Measurements from ENCODE around the gene FAM107B.

FAM107B gene

GRCh38 chr10:14608381-14609001, 166.2 kb downstream of the FAM107B start:
- H3K4me3 ChIP-seq (ENCODE audit: low read depth, low read length), result no peak overlapping the region

GRCh38 chr10:14606633-14607032, 168.1 kb downstream of the FAM107B start:
- Histone ChIP-seq H3K27ac (ENCODE audit: low read depth, low read length) (no peak overlapping the region), H3K9me3 (ENCODE audit: control insufficient read depth, insufficient read depth, low read length) (no peaks in the 10 kb centered on the region), H3K27me3 (ENCODE audit: control insufficient read depth, insufficient read depth, low read length) (peaks cover 26% of the 10 kb centered on the region), H3K4me3 (ENCODE audit: low read depth, low read length) (no peak overlapping the region), H3K4me1 (ENCODE audit: control insufficient read depth, insufficient read depth, low read length) (peaks cover 24% of the 10 kb centered on the region), H3K9ac (ENCODE audit: low read depth, low read length) (no peak overlapping the region), H3K36me3 (ENCODE audit: control insufficient read depth, insufficient read depth, low read length) (no peaks in the 10 kb centered on the region)

More at GRCh38 chr10:14608381-14609001, 166.2 kb downstream of the FAM107B start:
- Histone ChIP-seq H3K27ac (ENCODE audit: low read depth, low read length) (no peak overlapping the region), H3K27me3 (ENCODE audit: control insufficient read depth, insufficient read depth, low read length) (peaks cover 18% of the 10 kb centered on the region), H3K9me3 (ENCODE audit: control insufficient read depth, insufficient read depth, low read length) (no peaks in the 10 kb centered on the region), H3K9ac (ENCODE audit: low read depth, low read length) (no peak overlapping the region), H3K4me1 (ENCODE audit: control insufficient read depth, insufficient read depth, low read length) (peaks cover 5% of the 10 kb centered on the region), H3K36me3 (ENCODE audit: control insufficient read depth, insufficient read depth, low read length) (no peaks in the 10 kb centered on the region)

GRCh38 chr10:14605231-14605925, 169.3 kb downstream of the FAM107B start:
- Histone ChIP-seq H3K4me1 (ENCODE audit: control insufficient read depth, insufficient read depth, low read length) (peaks cover 24% of the 10 kb centered on the region), H3K4me3 (ENCODE audit: low read depth, low read length) (peak overlapping the region; percentile 83), H3K27me3 (ENCODE audit: control insufficient read depth, insufficient read depth, low read length) (peaks cover 26% of the 10 kb centered on the region), H3K27ac (ENCODE audit: low read depth, low read length) (no peak overlapping the region), H3K9ac (ENCODE audit: low read depth, low read length) (no peak overlapping the region), H3K9me3 (ENCODE audit: control insufficient read depth, insufficient read depth, low read length) (no peaks in the 10 kb centered on the region), H3K36me3 (ENCODE audit: control insufficient read depth, insufficient read depth, low read length) (peaks cover 2% of the 10 kb centered on the region; the same call in 1 of the 2 replicates)

- H3K9me3 ChIP-seq (ENCODE audit: control insufficient read depth, insufficient read depth, low read length), result no peaks in the 10 kb centered on the region
- H3K27ac ChIP-seq (ENCODE audit: low read depth, low read length), result no peak overlapping the region
- H3K4me1 ChIP-seq (ENCODE audit: control insufficient read depth, insufficient read depth, low read length), result peaks cover 24% of the 10 kb centered on the region
- no peak overlapping the region; the same call in 1 of the 2 replicates for H3K9ac ChIP-seq (ENCODE audit: low read depth, low read length)
- peak overlapping the region; percentile 83 for H3K4me3 ChIP-seq (ENCODE audit: low read depth, low read length)
- peaks cover 26% of the 10 kb centered on the region for H3K27me3 ChIP-seq (ENCODE audit: control insufficient read depth, insufficient read depth, low read length)
- peaks cover 5% of the 10 kb centered on the region; the same call in 1 of the 2 replicates for H3K36me3 ChIP-seq (ENCODE audit: control insufficient read depth, insufficient read depth, low read length)
Measured at GRCh38 chr10:14604181-14605142, 170.2 kb downstream of the FAM107B start.

DNA sequence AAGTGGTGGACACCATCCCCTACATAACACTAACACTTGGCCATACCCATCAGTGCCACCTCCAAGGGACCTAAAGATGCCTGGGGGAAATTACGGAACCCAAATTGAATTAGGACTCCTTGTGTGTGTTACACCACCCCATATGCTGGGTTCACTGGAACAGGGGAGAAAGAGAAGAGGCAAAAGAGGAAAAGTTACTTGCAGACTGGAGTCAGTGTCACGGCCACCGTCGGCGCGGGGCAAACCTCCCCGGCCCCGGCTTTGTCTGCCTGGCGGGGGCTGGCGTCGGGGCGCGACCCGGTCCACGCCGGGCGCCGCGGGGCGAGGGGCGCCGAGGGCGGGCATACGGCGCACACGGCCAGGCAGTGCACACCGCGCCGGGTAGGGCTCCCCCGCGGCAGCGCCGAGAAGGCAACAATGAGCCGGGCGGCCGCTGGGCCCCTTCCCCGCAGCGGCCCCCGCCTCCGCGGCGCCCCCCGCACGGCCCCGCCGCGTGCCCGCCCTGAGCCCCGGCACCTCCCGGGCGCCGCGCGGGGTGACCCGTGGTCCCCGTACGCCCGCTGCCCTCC, 171.1 kb downstream of the FAM107B start:
- H3K36me3 ChIP-seq (ENCODE audit: control insufficient read depth, insufficient read depth, low read length), result peaks cover 8% of the 10 kb centered on the region
- no peaks in the 10 kb centered on the region for H3K9me3 ChIP-seq (ENCODE audit: control insufficient read depth, insufficient read depth, low read length)
- peak overlapping the region; percentile 57; the same call in 1 of the 2 replicates for H3K9ac ChIP-seq (ENCODE audit: low read depth, low read length)
- H3K4me1 ChIP-seq (ENCODE audit: control insufficient read depth, insufficient read depth, low read length), result peaks cover 24% of the 10 kb centered on the region
- H3K27ac ChIP-seq (ENCODE audit: low read depth, low read length), result no peak overlapping the region
- peak overlapping the region; percentile 83 for H3K4me3 ChIP-seq (ENCODE audit: low read depth, low read length)
- H3K27me3 ChIP-seq (ENCODE audit: control insufficient read depth, insufficient read depth, low read length), result peaks cover 26% of the 10 kb centered on the region

DNA sequence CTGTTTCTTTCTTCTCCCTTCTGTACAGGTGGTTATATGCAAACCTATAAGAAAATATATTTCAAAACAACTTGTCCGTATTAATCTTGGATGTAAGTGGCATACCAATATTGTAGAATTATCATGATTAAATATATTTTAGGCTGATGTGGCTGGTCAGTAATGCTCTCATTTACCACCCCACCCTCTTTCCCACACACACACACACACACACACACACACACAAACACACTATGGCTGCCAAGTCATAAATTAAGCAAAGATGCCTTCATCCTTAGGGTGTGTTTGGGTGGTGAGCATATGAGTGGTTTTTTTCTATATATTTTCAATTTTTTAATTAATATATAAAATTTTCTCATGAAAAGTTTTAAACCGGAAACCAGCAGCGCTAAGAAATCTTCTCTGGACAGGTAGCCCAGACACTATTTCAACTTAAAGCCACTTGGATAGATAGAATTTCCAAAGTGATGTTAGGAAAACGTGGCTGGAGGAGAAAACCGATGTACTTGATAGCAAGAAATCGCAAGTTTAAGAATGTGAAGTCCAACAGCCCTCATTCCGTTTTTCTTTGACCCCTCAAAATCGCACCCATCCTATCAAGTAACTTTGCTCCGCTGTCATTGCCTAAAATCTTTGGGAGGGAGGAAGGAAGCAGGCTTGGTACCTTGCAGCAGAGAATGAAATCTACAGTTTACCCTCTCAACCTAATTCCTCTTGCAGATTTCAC, 171.7 kb downstream of the FAM107B start:
- Histone ChIP-seq H3K4me1 (ENCODE audit: control insufficient read depth, insufficient read depth, low read length) (peaks cover 24% of the 10 kb centered on the region), H3K27me3 (ENCODE audit: control insufficient read depth, insufficient read depth, low read length) (peaks cover 26% of the 10 kb centered on the region)

GRCh38 chr10:14601872-14602725, 172.6 kb downstream of the FAM107B start:
- Histone ChIP-seq H3K4me3 (ENCODE audit: low read depth, low read length) (peak overlapping the region; percentile 83; the same call in 1 of the 2 replicates), H3K9me3 (ENCODE audit: control insufficient read depth, insufficient read depth, low read length) (no peaks in the 10 kb centered on the region), H3K36me3 (ENCODE audit: control insufficient read depth, insufficient read depth, low read length) (peaks cover 16% of the 10 kb centered on the region), H3K27ac (ENCODE audit: low read depth, low read length) (no peak overlapping the region), H3K4me1 (ENCODE audit: control insufficient read depth, insufficient read depth, low read length) (peaks cover 24% of the 10 kb centered on the region), H3K27me3 (ENCODE audit: control insufficient read depth, insufficient read depth, low read length) (peaks cover 26% of the 10 kb centered on the region), H3K9ac (ENCODE audit: low read depth, low read length) (no peak overlapping the region)

More for the DNA sequence above, 171.7 kb downstream of the FAM107B start:
- H3K36me3 ChIP-seq (ENCODE audit: control insufficient read depth, insufficient read depth, low read length), result peaks cover 15% of the 10 kb centered on the region
- H3K9ac ChIP-seq (ENCODE audit: low read depth, low read length), result 0 out of 2 replicates have a peak overlapping the region, but pooled peaks have one; percentile 57
- no peaks in the 10 kb centered on the region for H3K9me3 ChIP-seq (ENCODE audit: control insufficient read depth, insufficient read depth, low read length)
- H3K27ac ChIP-seq (ENCODE audit: low read depth, low read length), result no peak overlapping the region
- peak overlapping the region; percentile 83 for H3K4me3 ChIP-seq (ENCODE audit: low read depth, low read length)

DNA sequence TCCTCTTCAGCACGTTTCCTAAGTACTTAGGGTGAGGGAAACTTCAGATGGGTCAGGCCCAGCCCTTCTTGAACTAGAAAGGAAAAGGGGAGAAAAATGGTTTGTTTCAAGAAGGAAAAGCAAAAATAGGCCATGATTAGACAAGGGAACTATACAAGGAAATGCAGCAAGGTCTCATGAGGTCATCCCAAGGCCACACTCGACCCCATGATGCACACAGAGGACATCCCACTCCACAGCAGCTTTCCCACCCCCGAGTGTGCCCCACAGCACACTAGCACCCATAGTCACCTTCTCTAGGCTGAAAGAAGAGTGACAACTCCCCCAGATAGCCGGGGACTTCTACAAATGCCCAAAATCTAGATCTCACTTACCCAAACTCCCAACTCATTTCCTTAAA, 173.4 kb downstream of the FAM107B start:
- Histone ChIP-seq H3K27me3 (ENCODE audit: control insufficient read depth, insufficient read depth, low read length) (peaks cover 26% of the 10 kb centered on the region), H3K27ac (ENCODE audit: low read depth, low read length) (no peak overlapping the region), H3K4me3 (ENCODE audit: low read depth, low read length) (no peak overlapping the region), H3K9ac (ENCODE audit: low read depth, low read length) (no peak overlapping the region), H3K36me3 (ENCODE audit: control insufficient read depth, insufficient read depth, low read length) (peaks cover 16% of the 10 kb centered on the region), H3K9me3 (ENCODE audit: control insufficient read depth, insufficient read depth, low read length) (no peaks in the 10 kb centered on the region), H3K4me1 (ENCODE audit: control insufficient read depth, insufficient read depth, low read length) (peaks cover 24% of the 10 kb centered on the region)

GRCh38 chr10:14600065-14600464, 174.6 kb downstream of the FAM107B start:
- peaks cover 16% of the 10 kb centered on the region for H3K36me3 ChIP-seq (ENCODE audit: control insufficient read depth, insufficient read depth, low read length)
- H3K27ac ChIP-seq (ENCODE audit: low read depth, low read length), result no peak overlapping the region
- H3K4me3 ChIP-seq (ENCODE audit: low read depth, low read length), result no peak overlapping the region
- H3K9ac ChIP-seq (ENCODE audit: low read depth, low read length), result no peak overlapping the region
- peaks cover 16% of the 10 kb centered on the region for H3K27me3 ChIP-seq (ENCODE audit: control insufficient read depth, insufficient read depth, low read length)
- H3K4me1 ChIP-seq (ENCODE audit: control insufficient read depth, insufficient read depth, low read length), result peaks cover 22% of the 10 kb centered on the region
- H3K9me3 ChIP-seq (ENCODE audit: control insufficient read depth, insufficient read depth, low read length), result no peaks in the 10 kb centered on the region
